HG03342 (cell line): ENCODE results near the gene HYI.

Source experiments
- ATAC-seq: cut with Tn5 transposase; IDR thresholded peaks from one replicate; pipeline ENCODE4 v1.9.1; 2021; ENCODE audit warnings: mild to moderate bottlenecking, moderate library complexity; ENCODE audit not compliant: unreplicated experiment

The HYI gene

GRCh38 chr1:43445606-43446387 lies 7.9 kb downstream of the HYI start:
- ATAC-seq: no peak

- no peak for ATAC-seq
Measured at GRCh38 chr1:43444836-43445235, 8.9 kb downstream of the HYI start.

- ATAC-seq: no peak
Measured at GRCh38 chr1:43444151-43444828, 9.4 kb downstream of the HYI start.

DNA sequence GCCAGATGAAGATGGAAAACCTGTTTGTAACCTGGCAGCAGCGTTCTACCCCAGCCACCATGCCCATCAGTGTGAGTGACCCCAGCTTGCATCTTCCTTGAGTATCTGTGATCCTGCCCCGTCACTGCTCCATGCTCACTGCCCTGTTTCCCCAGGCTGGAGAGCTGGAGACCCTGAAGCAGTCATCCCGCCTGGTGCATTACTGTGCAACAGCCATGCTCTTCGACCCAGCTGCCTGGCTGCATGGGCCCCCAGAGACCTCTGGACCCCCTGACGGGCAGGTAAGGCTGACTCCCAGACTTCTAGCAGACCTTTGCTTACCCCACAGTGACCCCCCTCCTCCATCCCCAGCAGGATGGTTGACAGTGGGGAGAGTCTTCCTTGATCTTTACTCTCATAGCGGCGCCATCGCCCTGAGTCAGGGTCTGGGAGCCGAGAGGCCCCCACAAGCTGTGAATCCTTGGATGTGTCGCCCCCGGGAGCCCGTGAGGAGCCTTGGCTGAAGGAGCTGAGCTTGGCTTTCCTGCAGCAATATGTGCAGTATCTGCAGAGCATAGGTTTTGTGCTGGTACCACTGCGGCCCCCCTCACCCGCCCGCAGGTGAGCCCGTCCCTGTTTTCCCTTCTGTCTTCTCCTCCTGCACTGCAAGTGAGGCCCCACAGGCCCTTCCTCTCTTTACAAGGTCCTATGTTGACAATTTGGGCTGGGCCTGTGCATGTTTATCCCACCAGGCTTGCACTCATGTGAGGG lies 10.4 kb downstream of the HYI start:
- no peak for ATAC-seq

GRCh38 chr1:43442756-43443155 lies 11.0 kb downstream of the HYI start:
- ATAC-seq: no peak

DNA sequence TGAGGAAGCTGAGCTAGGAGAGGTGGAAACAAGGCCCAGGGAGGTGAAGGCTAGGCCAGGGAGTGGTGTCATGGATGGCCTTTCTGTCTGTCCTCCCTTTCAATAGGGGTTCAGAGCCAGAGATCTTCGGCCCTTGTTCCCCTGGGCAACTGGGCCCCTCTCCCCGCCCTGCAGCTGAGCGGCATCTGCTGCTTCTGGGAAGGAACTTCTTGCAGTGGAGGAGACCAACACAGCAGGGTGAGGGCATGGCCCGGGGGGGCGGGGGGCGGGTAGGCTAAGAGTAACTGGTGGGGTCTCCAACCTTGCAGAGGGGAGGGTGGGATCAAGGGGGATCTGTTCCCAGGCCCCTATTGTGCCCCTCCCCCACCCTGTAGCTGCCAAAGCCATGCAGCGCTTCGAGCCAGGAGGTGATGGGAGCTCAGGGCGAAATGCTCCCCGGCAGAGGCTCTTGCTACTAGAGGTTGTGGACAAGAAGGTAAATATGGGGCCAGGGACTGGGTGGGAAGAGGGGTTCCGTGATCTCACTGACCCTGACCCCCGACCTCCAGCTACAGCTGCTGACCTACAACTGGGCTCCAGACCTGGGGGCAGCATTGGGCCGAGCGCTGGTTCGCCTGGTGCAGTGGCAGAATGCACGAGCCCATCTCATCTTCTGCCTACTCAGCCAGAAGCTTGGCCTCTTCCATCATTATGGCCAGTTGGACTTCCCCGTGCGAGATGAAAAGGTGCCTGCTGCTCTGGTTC lies 11.7 kb downstream of the HYI start:
- no peak for ATAC-seq

- no peak for ATAC-seq
Measured at GRCh38 chr1:43441166-43441893, 12.4 kb downstream of the HYI start.

- ATAC-seq: no peak
Measured at GRCh38 chr1:43440358-43440757, 13.4 kb downstream of the HYI start.

DNA sequence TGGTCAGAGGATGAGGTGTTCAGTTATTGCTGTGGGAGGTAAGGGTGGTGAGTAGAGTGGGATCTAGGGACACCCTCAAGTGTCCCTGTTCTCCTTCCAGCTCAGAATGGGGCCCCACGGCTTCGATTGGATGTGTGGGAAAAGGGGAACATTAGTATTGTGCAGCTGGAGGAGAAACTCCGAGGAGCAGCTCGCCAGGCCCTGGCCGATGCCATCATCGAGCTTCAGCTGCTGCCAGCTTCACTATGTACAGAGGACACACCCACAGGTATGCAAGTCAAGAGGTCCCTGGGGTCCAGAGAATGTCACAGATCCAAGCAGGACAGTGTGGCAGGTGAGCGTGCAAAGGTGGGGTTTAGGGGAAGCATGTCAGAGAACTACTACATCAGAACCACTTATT lies 13.9 kb downstream of the HYI start:
- ATAC-seq: no peak

GRCh38 chr1:43438953-43439581 lies 14.7 kb downstream of the HYI start:
- no peak for ATAC-seq

- ATAC-seq: no peak
Measured at GRCh38 chr1:43438576-43438952, 15.2 kb downstream of the HYI start.

DNA sequence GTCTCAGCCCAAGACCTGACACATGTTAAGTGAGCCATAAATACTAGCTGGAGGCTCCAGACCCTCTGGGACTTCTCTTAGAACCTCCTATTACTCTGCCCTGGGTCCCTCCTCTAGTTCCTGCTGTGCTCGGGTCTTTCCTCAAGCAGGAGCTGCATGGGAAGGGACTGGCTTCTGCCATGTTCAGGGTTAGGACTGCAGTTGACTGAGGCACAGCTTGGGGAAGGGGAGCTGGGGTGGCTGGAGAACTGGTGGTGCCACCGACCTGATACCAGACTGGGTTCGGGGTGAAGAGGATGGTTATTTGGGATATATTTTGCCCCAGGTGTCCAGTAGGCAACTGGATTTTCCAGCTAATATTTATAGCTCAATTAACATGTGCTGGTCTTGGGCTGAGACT lies 15.7 kb downstream of the HYI start:
- ATAC-seq: no peak

GRCh38 chr1:43437031-43437973 lies 16.4 kb downstream of the HYI start:
- ATAC-seq: no peak

DNA sequence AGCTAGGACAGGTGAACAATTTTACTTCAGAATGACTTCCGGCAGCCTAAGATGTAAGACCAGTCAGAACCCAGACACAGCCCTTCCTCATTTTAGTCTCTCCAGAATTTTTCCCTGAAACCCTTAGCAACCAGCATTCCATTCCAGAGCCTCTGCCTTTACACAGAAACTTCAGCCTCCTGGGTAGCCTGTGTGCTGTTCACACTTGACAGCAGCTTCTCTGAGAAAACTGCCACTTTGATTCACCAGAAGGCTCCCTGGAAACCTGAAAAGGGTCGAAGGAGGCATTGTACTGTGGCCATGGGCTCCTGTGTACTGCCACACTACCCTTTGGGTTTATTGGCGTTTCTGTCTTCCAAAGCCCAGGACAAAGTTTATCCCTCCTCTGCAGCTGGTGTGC lies 17.4 kb downstream of the HYI start:
- no peak for ATAC-seq

- ATAC-seq: no peak
Measured at GRCh38 chr1:43435146-43436145, 18.3 kb downstream of the HYI start.

DNA sequence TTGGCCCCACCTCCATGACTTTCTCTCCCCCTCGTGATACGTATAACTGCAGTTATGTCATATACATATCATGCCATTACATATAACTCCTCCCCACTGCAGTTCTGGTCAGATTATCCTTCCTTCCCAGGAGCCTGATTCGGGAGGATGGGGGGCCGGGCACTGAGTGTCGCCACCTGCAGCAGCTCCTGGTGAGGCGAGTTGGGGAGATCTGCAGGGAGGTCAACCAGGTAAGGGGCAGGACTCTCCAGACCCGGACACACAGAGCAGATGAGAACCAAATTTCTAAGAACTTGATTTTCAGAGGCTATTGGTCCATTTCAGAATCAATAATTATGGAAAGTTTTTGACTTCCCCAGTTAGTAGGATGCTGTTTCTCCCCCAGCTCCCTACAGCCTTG lies 19.5 kb downstream of the HYI start:
- ATAC-seq: no peak

- ATAC-seq: no peak
Measured at GRCh38 chr1:43432907-43433306, 20.8 kb downstream of the HYI start.
